GM21526 (cell line): ENCODE results near the gene UNC5C.
"Not testable (repeated sequence)": the region's sequence is repeated elsewhere in the genome, so short reads cannot be mapped to it uniquely, and the experiment has no call there.

Experiments
- ATAC-seq: cut with Tn5 transposase; IDR thresholded peaks from one replicate; pipeline ENCODE4 v1.9.1; 2021; ENCODE audit warnings: moderate library complexity; ENCODE audit not compliant: unreplicated experiment, low FRiP score

The UNC5C gene

DNA sequence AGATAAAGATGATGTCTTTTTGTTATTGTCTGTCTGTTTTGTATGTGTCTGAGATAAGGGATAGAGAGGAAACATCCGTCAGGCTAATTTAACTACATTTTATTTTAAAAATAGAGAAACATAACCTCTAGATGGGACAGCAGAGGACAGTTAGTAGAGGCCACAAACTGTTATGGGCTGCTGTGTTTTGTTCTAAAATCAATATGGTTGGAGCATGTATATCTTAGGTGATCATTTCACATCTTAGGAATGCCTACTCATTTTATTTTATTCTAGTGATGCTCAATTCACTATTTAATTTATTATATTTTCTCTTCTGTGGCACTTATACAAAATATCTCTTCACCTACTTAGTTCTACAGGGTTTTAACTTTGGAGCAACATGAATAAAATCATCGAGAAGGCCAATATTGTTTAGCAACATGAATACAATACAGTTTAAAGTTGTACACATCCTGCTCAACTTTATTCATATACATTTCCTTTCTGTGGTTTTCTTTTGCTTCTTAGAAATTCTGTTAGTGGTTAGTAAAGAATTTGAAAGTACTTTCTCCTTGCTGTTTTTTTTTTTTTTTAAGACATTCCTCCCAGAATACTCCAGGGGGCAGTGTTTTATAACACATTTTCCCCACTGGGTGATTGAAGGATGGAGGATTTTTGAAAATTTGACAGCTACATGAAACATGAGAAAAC lies 392.9 kb downstream of the UNC5C start:
- peak; percentile 68 for ATAC-seq

DNA sequence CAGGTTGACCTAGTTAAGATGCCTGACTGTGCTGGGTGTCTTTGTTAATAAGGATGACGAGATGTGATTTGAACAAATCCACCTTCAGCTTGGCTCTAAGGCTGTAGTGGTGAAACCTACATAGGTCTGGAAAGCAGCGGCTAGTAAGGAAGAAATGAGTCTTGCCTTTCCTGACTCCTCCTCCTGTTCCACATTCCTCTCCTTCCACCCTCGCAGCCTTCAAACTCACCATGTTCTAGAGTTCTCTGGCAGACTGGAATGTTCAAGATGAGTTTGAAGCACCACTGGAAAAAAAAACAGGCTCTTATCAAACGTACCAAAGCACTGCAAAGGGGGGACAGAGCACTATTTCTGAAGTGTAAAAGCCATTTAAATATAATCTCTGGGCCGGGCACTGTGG lies 395.6 kb downstream of the UNC5C start:
- no peak for ATAC-seq

DNA sequence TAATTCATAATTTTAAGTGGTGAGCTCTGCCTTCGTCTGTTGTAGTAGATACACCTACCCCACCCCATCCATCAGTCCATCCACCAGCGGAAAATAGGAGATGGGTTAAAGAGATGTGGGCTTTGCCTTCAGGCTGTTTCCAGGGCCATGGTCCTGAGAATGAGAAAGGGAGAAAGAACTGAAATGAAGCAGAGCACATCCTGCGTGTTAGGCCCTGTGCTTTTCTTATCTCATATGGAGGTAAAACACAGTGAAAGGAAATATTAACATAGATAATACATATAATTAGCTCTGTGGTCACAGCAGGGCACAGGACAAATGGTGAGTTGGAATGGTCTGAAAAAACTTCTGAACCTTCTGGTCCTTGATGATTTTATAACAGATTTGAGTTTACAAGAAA lies 397.5 kb downstream of the UNC5C start:
- no peak for ATAC-seq

DNA sequence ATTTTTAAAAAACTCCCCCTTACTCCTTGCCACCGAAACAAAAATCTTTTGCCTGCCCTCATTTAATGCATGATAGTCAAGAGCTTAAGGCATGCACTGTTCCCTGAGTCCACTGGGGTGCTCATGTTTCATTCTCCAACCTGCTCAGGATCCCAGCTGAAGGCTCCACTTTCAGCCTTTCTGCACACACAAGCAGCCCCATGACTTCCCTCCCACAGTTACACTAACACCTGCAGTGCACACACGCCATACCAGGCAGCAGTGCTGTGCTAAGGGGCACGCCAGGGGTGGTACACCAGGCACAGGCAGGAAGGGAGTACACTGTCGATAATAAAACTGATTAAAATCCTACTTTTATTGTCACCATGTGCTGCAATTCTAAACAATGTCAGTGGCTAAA lies 405.8 kb downstream of the UNC5C start:
- ATAC-seq, result no peak

DNA sequence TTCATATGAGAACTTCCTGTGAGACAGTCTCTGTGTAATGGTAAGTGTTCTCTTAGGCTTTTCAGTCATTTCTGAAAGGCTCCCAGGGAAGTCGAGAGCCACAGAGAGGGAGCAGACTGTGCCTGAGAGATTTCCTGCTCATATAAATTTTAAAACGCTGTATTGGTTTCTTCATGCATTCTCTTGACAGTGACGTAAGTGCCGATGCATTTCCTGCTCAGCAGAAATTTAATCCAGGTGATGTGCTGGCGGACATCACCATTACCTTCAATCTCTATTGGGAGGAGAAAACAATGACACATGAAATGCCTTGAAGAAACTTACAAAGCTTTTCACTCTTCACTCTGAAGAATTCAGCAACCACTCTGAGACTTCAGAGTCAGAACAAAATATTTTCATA lies 407.4 kb downstream of the UNC5C start:
- ATAC-seq, result no peak

DNA sequence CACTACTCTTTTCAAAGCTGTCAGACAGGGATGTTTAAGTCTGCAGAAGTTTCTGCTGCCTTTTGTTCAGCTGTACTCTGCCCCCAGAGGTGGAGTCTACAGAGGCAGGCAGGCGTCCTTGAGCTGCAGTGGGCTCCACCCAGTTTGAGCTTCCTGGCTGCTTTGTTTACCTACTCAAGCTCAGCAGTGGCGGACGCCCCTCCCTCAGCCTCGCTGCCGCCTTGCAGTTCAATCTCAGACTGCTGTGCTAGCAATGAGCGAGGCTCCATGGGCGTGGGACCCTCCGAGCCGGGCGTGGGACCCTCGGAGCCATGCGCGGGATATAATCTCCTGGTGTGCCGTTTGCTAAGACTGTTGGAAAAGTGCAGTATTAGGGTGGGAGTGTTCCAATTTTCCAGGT lies 409.3 kb downstream of the UNC5C start:
- ATAC-seq, result not testable (repeated sequence)

DNA sequence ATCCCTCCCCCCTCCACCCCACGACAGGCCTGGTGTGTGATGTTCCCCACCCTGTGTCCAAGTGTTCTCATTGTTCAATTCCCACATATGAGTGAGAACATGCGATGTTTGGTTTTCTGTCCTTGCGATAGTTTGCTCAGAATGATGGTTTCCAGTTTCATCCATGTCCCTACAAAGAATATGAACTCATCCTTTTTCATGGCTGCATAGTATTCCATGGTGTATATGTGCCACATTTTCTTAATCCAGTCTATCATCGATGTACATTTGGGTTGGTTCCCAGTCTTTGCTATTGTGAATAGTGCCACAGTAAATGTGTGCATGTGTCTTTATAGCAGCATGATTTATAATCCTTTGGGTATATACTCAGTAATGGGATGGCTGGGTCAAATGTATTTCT lies 414.8 kb downstream of the UNC5C start:
- ATAC-seq, result not testable (repeated sequence)

DNA sequence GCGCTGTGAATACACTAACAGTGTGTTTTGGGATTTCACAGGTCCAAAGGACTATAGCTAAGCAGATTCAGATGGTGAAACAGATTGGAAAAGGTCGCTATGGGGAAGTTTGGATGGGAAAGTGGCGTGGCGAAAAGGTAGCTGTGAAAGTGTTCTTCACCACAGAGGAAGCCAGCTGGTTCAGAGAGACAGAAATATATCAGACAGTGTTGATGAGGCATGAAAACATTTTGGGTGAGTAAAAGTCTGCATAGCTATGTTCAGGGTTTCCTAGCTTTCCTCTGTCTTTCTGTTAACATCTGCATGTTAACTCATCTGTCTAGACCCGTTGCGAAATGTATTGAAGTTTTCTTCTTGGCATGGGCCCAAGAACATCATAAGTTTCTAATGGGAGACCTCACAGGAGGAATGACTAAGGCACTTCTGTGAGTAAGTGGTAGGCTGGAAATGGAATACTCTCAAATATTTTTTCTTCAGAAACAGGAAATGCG lies 418.9 kb downstream of the UNC5C start:
- no peak for ATAC-seq

DNA sequence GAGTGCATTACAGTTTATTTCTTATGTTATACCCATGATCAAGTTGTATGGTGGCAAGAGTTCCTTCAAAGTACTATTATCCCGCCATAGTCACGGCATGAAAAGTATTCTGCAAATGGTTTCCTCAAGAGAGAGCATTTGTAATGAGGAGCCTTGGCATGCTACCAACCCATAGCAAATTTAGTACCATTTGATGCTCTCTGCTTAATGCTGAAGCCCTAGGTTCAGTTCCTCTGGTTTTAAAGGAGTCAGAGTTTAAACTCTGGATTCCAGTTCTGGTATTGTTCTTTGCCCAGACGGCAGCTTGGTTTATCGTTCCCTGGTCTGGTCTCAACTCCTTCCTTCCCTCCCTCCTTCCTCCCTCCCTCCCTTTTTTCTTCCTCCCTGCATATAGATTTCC lies 419.7 kb downstream of the UNC5C start:
- ATAC-seq, result no peak

DNA sequence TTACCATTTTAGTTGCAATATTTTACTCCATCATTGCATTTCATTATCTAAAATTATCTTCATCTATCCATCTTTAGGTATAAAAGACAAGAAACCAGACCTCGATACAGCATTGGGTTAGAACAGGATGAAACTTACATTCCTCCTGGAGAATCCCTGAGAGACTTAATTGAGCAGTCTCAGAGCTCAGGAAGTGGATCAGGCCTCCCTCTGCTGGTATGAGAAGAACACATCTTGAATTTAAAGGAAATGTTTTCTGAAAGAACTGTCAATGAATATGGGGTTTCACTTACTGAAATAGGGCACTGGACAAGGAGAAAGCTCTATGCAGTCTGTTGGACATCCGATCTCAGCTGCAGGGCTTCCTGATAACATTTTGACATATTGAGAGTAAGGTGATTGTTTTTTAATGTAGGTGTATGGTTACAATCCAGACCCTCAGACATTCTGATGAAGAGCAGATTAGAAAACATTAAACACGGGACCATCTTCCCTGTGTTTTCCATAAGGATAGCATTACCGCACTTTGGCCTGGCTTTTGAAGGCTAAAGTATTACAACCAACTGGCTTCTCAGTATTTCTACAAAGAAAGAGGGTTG lies 423.8 kb downstream of the UNC5C start:
- ATAC-seq, result no peak

DNA sequence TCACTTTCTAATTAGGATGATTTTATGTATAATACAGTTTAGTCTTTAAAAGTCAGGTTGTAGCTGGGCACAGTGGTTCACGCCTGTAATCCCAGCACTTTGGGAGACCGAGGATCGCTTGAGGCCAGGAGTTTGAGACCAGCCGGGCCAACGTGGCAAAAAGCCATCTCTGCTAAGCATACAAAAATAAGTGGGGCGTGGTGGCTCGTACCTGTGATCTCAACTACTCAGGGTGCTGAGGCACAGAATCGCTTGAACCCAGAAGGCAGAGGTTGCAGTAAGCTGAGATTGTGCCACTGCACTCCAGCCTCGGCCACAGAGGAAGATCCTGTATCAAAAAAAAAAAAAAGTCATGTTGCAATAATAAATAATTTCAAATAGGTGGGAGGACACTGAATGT lies 426.8 kb downstream of the UNC5C start:
- ATAC-seq, result no peak

DNA sequence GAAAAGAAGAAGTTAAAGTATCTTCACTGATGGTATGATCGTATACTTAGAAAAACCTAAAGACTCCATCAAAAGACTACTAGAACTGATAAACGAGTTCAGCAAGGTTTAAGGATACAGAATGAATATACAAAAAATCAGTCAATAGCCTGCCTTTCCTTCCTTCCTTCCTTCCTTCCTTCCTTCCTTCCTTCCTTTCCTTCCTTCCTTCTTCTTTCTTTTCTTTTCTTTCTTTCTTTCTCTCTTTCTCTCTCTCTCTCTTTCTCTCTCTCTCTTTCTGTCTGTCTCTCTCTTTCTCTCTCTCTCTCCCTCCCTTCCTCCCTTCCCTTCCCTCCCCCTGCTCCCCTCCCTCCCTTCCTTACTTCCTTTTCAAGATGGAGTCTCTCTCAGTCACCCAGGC lies 428.3 kb downstream of the UNC5C start:
- no peak for ATAC-seq

DNA sequence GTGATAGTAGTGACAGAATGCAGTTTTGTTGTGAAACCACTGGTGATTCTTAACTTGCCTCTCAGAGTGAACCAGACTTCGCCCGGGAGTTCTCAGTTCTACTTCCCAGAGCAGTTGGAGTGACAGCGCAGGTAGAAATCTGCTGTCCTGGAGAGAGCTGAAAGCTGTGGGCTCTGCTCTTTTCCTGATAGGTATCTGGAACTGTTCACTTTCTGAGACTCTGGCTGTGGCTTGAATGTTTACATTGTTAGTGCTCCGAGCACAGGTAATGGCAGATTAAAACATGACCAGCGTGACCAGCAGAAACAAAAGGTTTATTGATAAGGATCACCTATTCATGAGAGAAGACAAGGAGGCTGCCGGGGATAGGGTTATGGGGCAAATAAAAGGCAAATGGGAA lies 430.3 kb downstream of the UNC5C start:
- no peak for ATAC-seq

DNA sequence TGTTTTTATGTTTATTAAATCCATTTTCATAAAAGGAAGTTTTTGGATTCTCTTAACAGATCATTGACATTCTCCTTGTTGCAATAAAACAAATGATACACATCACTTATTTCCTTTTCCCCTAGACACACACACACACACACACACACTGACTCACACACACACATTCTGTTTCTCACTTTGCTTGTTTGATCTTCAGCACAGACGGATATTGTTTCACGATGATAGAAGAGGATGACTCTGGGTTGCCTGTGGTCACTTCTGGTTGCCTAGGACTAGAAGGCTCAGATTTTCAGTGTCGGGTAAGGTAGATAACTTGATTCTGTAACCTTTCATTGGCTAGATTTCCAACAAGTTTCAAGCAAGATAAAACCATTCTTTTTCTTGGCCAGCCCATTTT lies 434.3 kb downstream of the UNC5C start:
- ATAC-seq, result no peak
